H1 (cell line): Measurements from ENCODE around the gene PI16. TPM values are rescaled to one million over a fixed set of nuclear protein-coding genes. Genes with fewer than 3 reads are reported as not detected.

Experiments
- CTCF ChIA-PET: fragments of 300-600 bp; sonication (Branson Sonifier 250); formaldehyde crosslinking; loops from one replicate; lab custom pipeline; 2021; ENCODE audit not compliant: partially characterized antibody; lab: Charles Lee
- POLR2A ChIA-PET: fragments of 300-600 bp; sonication (Branson Sonifier 250); formaldehyde crosslinking; loops from one replicate; lab custom pipeline; 2021; ENCODE audit warnings: inconsistent platforms; ENCODE audit not compliant: partially characterized antibody; lab: Charles Lee
- DNase-seq, 2 experiments: peaks; one replicate each; pipeline versions ENCODE4 v3.0.0 to v3.0.0-alpha.2; 2010 to 2022; ENCODE audit warnings: low spot score in 2 of 2, low read depth in 1 of 2, mixed read lengths in 1 of 2
- FAIRE-seq: peaks from 2 replicates; lab custom pipeline; 2011; peaks lifted over from hg19 to GRCh38; lab: Jason Lieb, UNC
- H2AFZ ChIP-seq: 2 replicates; pipeline ENCODE4 v1.8.1; 2012; ENCODE audit warnings: low read length, inconsistent platforms
- H2AK5ac ChIP-seq: 2 replicates; pipeline ENCODE4 v1.6.1; 2013; ENCODE audit warnings: low read depth, low read length
- H2BK120ac ChIP-seq: replicated peaks from 2 replicates; pipeline ENCODE3; 2013; ENCODE audit warnings: low read depth, low read length, inconsistent platforms
- H2BK12ac ChIP-seq: 2 replicates; pipeline ENCODE4 v1.6.1; 2013; ENCODE audit warnings: low read depth, low read length
- H2BK15ac ChIP-seq: 2 replicates; pipeline ENCODE4 v1.6.1; 2013; ENCODE audit warnings: low read length
- H2BK20ac ChIP-seq: 2 replicates; pipeline ENCODE4 v1.6.1; 2013; ENCODE audit warnings: low read length
- H2BK5ac ChIP-seq: 2 replicates; pipeline ENCODE4 v1.6.1; 2013; ENCODE audit warnings: low read depth, low read length
- H3K14ac ChIP-seq: 2 replicates; pipeline ENCODE4 v1.6.1; 2013; ENCODE audit warnings: inconsistent platforms; ENCODE audit not compliant: insufficient read length
- H3K18ac ChIP-seq: 2 replicates; pipeline ENCODE4 v1.6.1; 2013; ENCODE audit warnings: low read length; ENCODE audit errors: extremely low read depth
- H3K23ac ChIP-seq: 2 replicates; pipeline ENCODE4 v1.6.1; 2013; ENCODE audit warnings: inconsistent platforms; ENCODE audit not compliant: insufficient read length
- H3K23me2 ChIP-seq: 2 replicates; pipeline ENCODE4 v1.6.1; 2013; ENCODE audit warnings: low read depth, low read length
- H3K27ac ChIP-seq: 2 replicates; pipeline ENCODE4 v1.6.1; 2011; ENCODE audit warnings: low read depth, low read length, inconsistent platforms
- H3K27me3 ChIP-seq, 4 experiments: replicated peaks in 1 of 4; 1 replicate in 1 of 4; 2 replicates in 3 of 4; pipeline versions ENCODE4 v1.6.1 to v1.8.1; 2011 to 2013; ENCODE audit warnings: low read length in 3 of 4, mild to moderate bottlenecking in 3 of 4, inconsistent platforms in 2 of 4, mixed read lengths in 2 of 4, moderate library complexity in 1 of 4; ENCODE audit not compliant: control insufficient read depth in 3 of 4, insufficient read depth in 3 of 4; ENCODE audit errors: extremely low read depth in 1 of 4
- H3K36me3 ChIP-seq, 4 experiments: 2 replicates each; pipeline versions ENCODE4 v1.6.1 to v1.8.1; 2011 to 2013; ENCODE audit warnings: mild to moderate bottlenecking in 4 of 4, low read length in 3 of 4, moderate library complexity in 2 of 4, control low read depth in 1 of 4, inconsistent platforms in 1 of 4; ENCODE audit not compliant: insufficient read depth in 4 of 4, control insufficient read depth in 2 of 4
- H3K4ac ChIP-seq: replicated peaks from 2 replicates; pipeline ENCODE3; 2013; ENCODE audit warnings: low read length, low read depth, mixed read lengths, inconsistent platforms; ENCODE audit not compliant: insufficient read length
- H3K4me1 ChIP-seq, 4 experiments: replicated peaks in 1 of 4; 1 replicate in 1 of 4; 2 replicates in 3 of 4; pipeline versions ENCODE4 v1.6.1 to v1.8.1; 2011 to 2013; ENCODE audit warnings: low read length in 3 of 4, inconsistent platforms in 2 of 4, mixed read lengths in 1 of 4; ENCODE audit not compliant: insufficient read depth in 4 of 4, control insufficient read depth in 3 of 4
- H3K4me2 ChIP-seq, 2 experiments: 2 replicates each; pipeline versions ENCODE4 v1.6.1 to v1.8.1; 2011 to 2013; ENCODE audit warnings: low read depth in 2 of 2, low read length in 2 of 2, control low read depth in 1 of 2, inconsistent platforms in 1 of 2, mild to moderate bottlenecking in 1 of 2; ENCODE audit not compliant: insufficient read depth in 1 of 2
- H3K4me3 ChIP-seq, 4 experiments: fragments of 200-600, 300-600 bp in 1 of 4; sonication (generic), shearing (Covaris generic), sonication (Bioruptor Twin) in 1 of 4; 2 replicates each; pipeline versions ENCODE4 v1.5.1 to v1.8.1; 2011 to 2016; ENCODE audit warnings: low read length in 4 of 4, low read depth in 3 of 4, control low read depth in 2 of 4, inconsistent platforms in 2 of 4, mild to moderate bottlenecking in 2 of 4, mixed read lengths in 1 of 4, moderate library complexity in 1 of 4; ENCODE audit not compliant: insufficient read depth in 2 of 4; ENCODE audit errors: extremely low read depth in 1 of 4
- H3K56ac ChIP-seq: replicated peaks from 2 replicates; pipeline ENCODE3; 2013; ENCODE audit warnings: low read depth, mild to moderate bottlenecking, mixed read lengths, low read length, inconsistent platforms; ENCODE audit not compliant: insufficient read length
- H3K79me1 ChIP-seq: 2 replicates; pipeline ENCODE4 v1.6.1; 2013; ENCODE audit warnings: low read depth, low read length, control low read depth
- H3K79me2 ChIP-seq, 2 experiments: 2 replicates each; pipeline versions ENCODE4 v1.6.1 to v1.8.1; 2012 to 2013; ENCODE audit warnings: low read length in 2 of 2, mild to moderate bottlenecking in 2 of 2, inconsistent platforms in 1 of 2; ENCODE audit not compliant: insufficient read depth in 2 of 2, control insufficient read depth in 1 of 2
- H3K9ac ChIP-seq, 4 experiments: replicated peaks in 1 of 4; 1 replicate in 1 of 4; 2 replicates in 3 of 4; pipeline versions ENCODE4 v1.6.1 to v1.8.1; 2011 to 2013; ENCODE audit warnings: low read depth in 3 of 4, low read length in 3 of 4, control low read depth in 2 of 4, mild to moderate bottlenecking in 2 of 4, moderate library complexity in 2 of 4, inconsistent platforms in 1 of 4; ENCODE audit errors: extremely low read depth in 1 of 4
- H3K9me3 ChIP-seq, 2 experiments: 2 replicates each; pipeline versions ENCODE4 v1.6.1 to v1.8.1; 2012 to 2013; ENCODE audit warnings: mild to moderate bottlenecking in 2 of 2, moderate library complexity in 2 of 2, control low read depth in 1 of 2, inconsistent platforms in 1 of 2, low read depth in 1 of 2, low read length in 1 of 2, mixed read lengths in 1 of 2; ENCODE audit not compliant: insufficient read depth in 2 of 2
- H4K20me1 ChIP-seq, 2 experiments: replicated peaks in 1 of 2; 2 replicates each; pipeline versions ENCODE3 to v1.8.1; 2011 to 2013; ENCODE audit warnings: inconsistent platforms in 2 of 2, low read length in 2 of 2, mild to moderate bottlenecking in 1 of 2; ENCODE audit not compliant: insufficient read depth in 2 of 2, control insufficient read depth in 1 of 2
- H4K5ac ChIP-seq: 2 replicates; pipeline ENCODE4 v1.6.1; 2013; ENCODE audit warnings: low read length, low read depth, mixed read lengths, inconsistent platforms; ENCODE audit not compliant: insufficient read length
- H4K8ac ChIP-seq: 2 replicates; pipeline ENCODE4 v1.8.0; 2013; ENCODE audit warnings: mild to moderate bottlenecking, moderate library complexity, low read length, inconsistent platforms; ENCODE audit not compliant: insufficient read depth; ENCODE audit errors: extremely low read depth
- H4K91ac ChIP-seq: replicated peaks from 2 replicates; pipeline ENCODE3; 2013; ENCODE audit warnings: low read length, mixed read lengths, inconsistent platforms; ENCODE audit not compliant: insufficient read length
- CBX8 ChIP-seq: fragments of 300-800, 300-1000 bp; sonication (generic); IDR thresholded peaks from 2 replicates; pipeline ENCODE4 v1.7.1; 2016; ENCODE audit warnings: low read depth, low read length, borderline replicate concordance
- CREB1 ChIP-seq: IDR thresholded peaks from 2 replicates; pipeline ENCODE4 v1.6.1; 2012; ENCODE audit warnings: inconsistent platforms
- EGR1 ChIP-seq: IDR thresholded peaks from 2 replicates; pipeline ENCODE4 v1.6.1; 2011; ENCODE audit warnings: low read depth, low read length, borderline replicate concordance
- KDM1A ChIP-seq: fragments of 200-600, 300-600 bp; sonication (generic); IDR thresholded peaks from 2 replicates; pipeline ENCODE4 v1.7.1; 2016; ENCODE audit warnings: mild to moderate bottlenecking, low read length, borderline replicate concordance
- NANOG ChIP-seq: IDR thresholded peaks from 2 replicates; pipeline ENCODE4 v1.6.1; 2011; ENCODE audit warnings: low read length, low read depth, mild to moderate bottlenecking, inconsistent platforms; ENCODE audit not compliant: insufficient read depth, poor library complexity, severe bottlenecking
- NRF1 ChIP-seq: IDR thresholded peaks from 2 replicates; pipeline ENCODE4 v1.6.1; 2011; ENCODE audit warnings: mild to moderate bottlenecking, low read depth, low read length, improper control_type of control experiment
- RNF2 ChIP-seq: fragments of 200-900, 300-1000 bp; sonication (generic); IDR thresholded peaks from 2 replicates; pipeline ENCODE4 v1.7.1; 2016; ENCODE audit warnings: borderline replicate concordance, low read depth, mild to moderate bottlenecking, antibody characterized with exemption, low read length; ENCODE audit not compliant: poor library complexity, severe bottlenecking; ENCODE audit errors: missing control alignments
- RXRA ChIP-seq: IDR thresholded peaks from 2 replicates; pipeline ENCODE4 v1.6.1; 2011; ENCODE audit warnings: low read depth, mild to moderate bottlenecking, low read length, moderate library complexity; ENCODE audit not compliant: insufficient read depth
- SIN3A ChIP-seq, 2 experiments: IDR thresholded peaks in 1 of 2; conservative IDR thresholded peaks in 1 of 2; 2 replicates each; pipeline ENCODE4 v1.6.1; 2011 to 2012; ENCODE audit warnings: low read length in 2 of 2, improper control_type of control experiment in 1 of 2, low read depth in 1 of 2, mild to moderate bottlenecking in 1 of 2
- SP2 ChIP-seq: IDR thresholded peaks from 2 replicates; pipeline ENCODE4 v1.6.1; 2012; ENCODE audit warnings: mild to moderate bottlenecking, low read length, inconsistent platforms
- SUZ12 ChIP-seq: fragments of 200-600 bp; sonication (generic); IDR thresholded peaks from 2 replicates; pipeline ENCODE4 v1.6.1; 2012; ENCODE audit warnings: mild to moderate bottlenecking, inconsistent platforms, low read length, moderate library complexity, mixed read lengths
- TAF7 ChIP-seq: optimal IDR thresholded peaks from 2 replicates; pipeline ENCODE3; 2011; ENCODE audit warnings: low read depth, mild to moderate bottlenecking, inconsistent platforms, low read length, moderate library complexity, borderline replicate concordance
- TBP ChIP-seq: IDR thresholded peaks from 2 replicates; pipeline ENCODE4 v1.6.1; 2011; ENCODE audit warnings: low read depth, low read length, improper control_type of control experiment
- ZNF274 ChIP-seq: IDR thresholded peaks from 2 replicates; pipeline ENCODE4 v1.7.0; 2012; ENCODE audit warnings: low read length, borderline replicate concordance; ENCODE audit errors: extremely low read depth
- WGBS, 2 experiments: shearing (Covaris generic) in 1 of 2; methylation state at CpG; one replicate each; pipeline versions ENCODE4 v1.1.6 to v1.1.7; 2013 to 2015; ENCODE audit warnings: low lambda C conversion rate in 2 of 2, mixed read lengths in 2 of 2, inconsistent platforms in 1 of 2, low coverage in 1 of 2, missing lambda C conversion rate in 1 of 2; ENCODE audit not compliant: insufficient replicate concordance in 2 of 2, insufficient coverage in 1 of 2, insufficient read length in 1 of 2; ENCODE audit errors: extremely low coverage in 1 of 2, missing lambda C conversion rate in 1 of 2; 5-methylcytosine and 5-hydroxymethylcytosine counted together
- polyA plus RNA-seq, 7 experiments: library from polyadenylated mRNA; depleted of rRNA in 3 of 7; stranded (reverse) in 5 of 7; unstranded in 2 of 7; fragments of >200 nt in 5 of 7; fragments of 200-250 nt in 2 of 7; gene quantifications; 1 replicate in 5 of 7; 2 replicates in 1 of 7; 4 replicates in 1 of 7; pipeline versions ENCODE4 v1.2.1 to v1.2.3, GENCODE V29; 2011 to 2013; ENCODE audit warnings: missing spikeins in 2 of 7, mixed read lengths in 2 of 7
- total RNA-seq: library from RNA; stranded (reverse); fragmentation: NEBNext Ultra II Directional; extraction: Animal tissue kit (Norgen Biotek cat#: 25700); gene quantifications from 2 replicates; pipeline ENCODE4 v1.2.1, GENCODE V29; 2021

The PI16 gene
- total and polyA plus RNA-seq, 2 of the 8 experiments (the other 6 are each of a cell fraction or from before 2014, with no cell fraction given) = 0.05 TPM; not detected in 1

GRCh38 chr6:36973190-36973589 lies 18.7 kb downstream of the PI16 start:
- Histone ChIP-seq H2BK15ac (no peak overlapping the region), H4K20me1 (peaks cover 8 to 10% of the 10 kb centered on the region in 2 experiments), H4K8ac (no peak overlapping the region), H2AFZ (no peak overlapping the region), H2AK5ac (no peak overlapping the region), H3K9me3 (no peaks in the 10 kb centered on the region), H3K23ac (no peak overlapping the region), H3K23me2 (no peaks in the 10 kb centered on the region), H3K27ac (no peak overlapping the region), H3K56ac (no peak overlapping the region), H3K18ac (no peak overlapping the region), H3K4me1 (no peaks in the 10 kb centered on the region), H4K91ac (no peak overlapping the region), H3K9ac (no peak overlapping the region), H3K4me2 (no peak overlapping the region), H2BK20ac (no peak overlapping the region), H2BK5ac (no peak overlapping the region), H2BK12ac (no peak overlapping the region), H3K4ac (no peak overlapping the region), H3K36me3 (peaks cover 60 to 94% (median 88%) of the 10 kb centered on the region in 4 experiments), H3K79me2 (peaks cover 0 to 4% of the 10 kb centered on the region in 2 experiments; a peak in 1 of 4 replicates), H3K79me1 (peaks cover 2% of the 10 kb centered on the region; the same call in 1 of the 2 replicates), H3K4me3 (no peak overlapping the region), H3K14ac (no peak overlapping the region), H4K5ac (no peak overlapping the region), H3K27me3 (no peaks in the 10 kb centered on the region), H2BK120ac (no peak overlapping the region)
- ChIA-PET POLR2A (interaction anchor here (1.3 kb wide), 1 partner anchor 19 kb away, joined by 3 read pairs; no protein-coding TSS in a partner anchor), CTCF (no interaction called here)
- 77% methylated on average over 1 of the region's 1 CpG; no CpG with 5 or more reads in 1 of the 2 experiments for WGBS, 2 experiments
- FAIRE-seq (no peak), DNase-seq (no peak)
- TF ChIP-seq NRF1 (no peak), SUZ12 (no peak), TBP (no peak), RNF2 (no peak), CREB1 (no peak), CBX8 (no peak), ZNF274 (no peak), KDM1A (no peak), EGR1 (no peak), SIN3A (conservative IDR thresholded peaks at IDR 0.05 in 1 of 2, IDR thresholded peaks at IDR 0.05 in 1 of 2; ENCODE audit: low read depth in 1 of 2, low read length in 2 of 2) (no peak), NANOG (no peak), TAF7 (no peak), SP2 (no peak), RXRA (no peak)
